Sigmoid colon (tissue), 3 donors: Measurements from ENCODE around the gene AGBL1.

ENCODE experiments used
- CTCF ChIP-seq, 4 experiments: fragments of 450-650 bp in 3 of 4; fragments of 200-600 bp in 1 of 4; IDR thresholded peaks; one replicate each; pipeline ENCODE4 v1.5.1; 2016 to 2019; ENCODE audit warnings: antibody characterized with exemption in 4 of 4, mild to moderate bottlenecking in 3 of 4, moderate library complexity in 2 of 4
- POLR2A ChIP-seq, 2 donors: fragments of 450-650 bp; IDR thresholded peaks; one replicate each; pipeline ENCODE4 v1.6.1; 2016; ENCODE audit warnings: antibody characterized with exemption in 2 of 2, mild to moderate bottlenecking in 2 of 2, moderate library complexity in 2 of 2

DNA sequence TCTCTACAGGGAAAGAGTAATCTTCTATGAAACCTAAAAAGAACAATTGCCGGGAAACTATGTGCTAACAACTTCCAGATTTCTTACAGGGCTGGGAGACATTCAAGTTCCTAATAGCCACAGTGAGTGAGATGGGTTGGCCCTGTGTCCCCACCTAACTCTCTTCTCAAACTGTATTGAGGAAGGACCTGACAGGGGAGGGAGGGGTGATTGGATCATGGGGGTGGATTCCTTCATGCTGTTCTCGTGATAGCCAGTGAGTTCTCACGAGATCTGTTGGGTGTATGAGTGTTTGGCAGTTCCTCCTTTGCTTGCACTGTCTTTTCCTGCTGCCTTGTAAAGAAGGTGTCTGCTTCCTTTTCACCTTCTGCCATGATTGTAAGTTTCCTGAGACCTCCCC, 958.7 kb downstream of the AGBL1 start:
- TF ChIP-seq POLR2A (IDR thresholded peaks at IDR 0.05), result no peak
- no peak for TF ChIP-seq CTCF (IDR thresholded peaks at IDR 0.05)
